HT1080 (cell line): Measurements from ENCODE around the gene RIN3. TPM values are rescaled to one million over a fixed set of nuclear protein-coding genes. Genes with fewer than 3 reads are reported as not detected.

Experiments used
- DNase-seq: peaks from one replicate; pipeline ENCODE4 v3.0.0-alpha.2; 2015; ENCODE audit warnings: low read depth
- total RNA-seq: library from RNA; depleted of rRNA; stranded (reverse); fragments of >200 nt; shearing (Covaris generic); gene quantifications from 2 replicates; pipeline ENCODE4 v1.2.3, GENCODE V29; 2014

RIN3 gene
- total RNA-seq, 1 experiment from 2014 or later: 6.6 TPM

GRCh38 chr14:92597906-92598905 lies 84.6 kb downstream of the RIN3 start:
- no peak for DNase-seq

- DNase-seq: peak; percentile 41
Measured at GRCh38 chr14:92599811-92600210, 86.2 kb downstream of the RIN3 start.

DNA sequence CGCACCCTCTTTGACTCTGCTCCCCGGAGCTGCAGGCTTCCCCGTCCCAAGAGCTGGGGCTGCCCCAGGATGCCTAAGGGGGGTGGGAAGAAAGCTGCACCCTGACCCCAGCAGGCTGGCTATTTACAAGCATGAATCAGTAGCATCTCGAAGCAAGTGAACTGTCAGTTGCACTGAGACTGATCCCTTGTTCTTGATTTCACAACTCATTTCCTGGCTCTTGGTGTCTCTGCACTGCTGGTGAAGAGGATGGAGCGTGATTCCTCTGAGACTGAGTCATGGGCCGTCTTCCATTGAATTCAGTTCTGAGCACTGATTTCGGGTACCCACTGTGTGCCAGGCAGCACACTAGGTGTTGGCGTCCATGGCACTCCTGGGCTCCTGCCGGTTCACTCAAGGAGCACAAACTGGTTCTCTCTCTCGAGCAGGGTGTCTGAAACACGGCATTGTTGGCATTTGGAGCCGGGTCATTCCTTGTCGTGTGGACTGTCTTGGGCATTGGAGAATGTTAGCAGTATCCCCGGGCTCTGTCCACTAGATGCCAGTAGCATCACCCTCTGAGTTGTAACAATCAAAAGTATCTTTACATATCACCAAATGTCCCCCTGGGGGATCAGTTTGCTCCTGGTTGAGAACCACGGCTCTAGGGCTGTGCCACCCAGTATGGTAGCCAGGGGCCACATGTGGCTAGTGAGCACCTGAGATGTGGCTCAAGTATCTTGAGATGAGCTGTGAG lies 86.9 kb downstream of the RIN3 start:
- DNase-seq: peak; percentile 93

- no peak for DNase-seq
Measured at GRCh38 chr14:92601131-92601710, 87.6 kb downstream of the RIN3 start.

- DNase-seq: no peak
Measured at GRCh38 chr14:92601757-92602417, 88.3 kb downstream of the RIN3 start.

DNA sequence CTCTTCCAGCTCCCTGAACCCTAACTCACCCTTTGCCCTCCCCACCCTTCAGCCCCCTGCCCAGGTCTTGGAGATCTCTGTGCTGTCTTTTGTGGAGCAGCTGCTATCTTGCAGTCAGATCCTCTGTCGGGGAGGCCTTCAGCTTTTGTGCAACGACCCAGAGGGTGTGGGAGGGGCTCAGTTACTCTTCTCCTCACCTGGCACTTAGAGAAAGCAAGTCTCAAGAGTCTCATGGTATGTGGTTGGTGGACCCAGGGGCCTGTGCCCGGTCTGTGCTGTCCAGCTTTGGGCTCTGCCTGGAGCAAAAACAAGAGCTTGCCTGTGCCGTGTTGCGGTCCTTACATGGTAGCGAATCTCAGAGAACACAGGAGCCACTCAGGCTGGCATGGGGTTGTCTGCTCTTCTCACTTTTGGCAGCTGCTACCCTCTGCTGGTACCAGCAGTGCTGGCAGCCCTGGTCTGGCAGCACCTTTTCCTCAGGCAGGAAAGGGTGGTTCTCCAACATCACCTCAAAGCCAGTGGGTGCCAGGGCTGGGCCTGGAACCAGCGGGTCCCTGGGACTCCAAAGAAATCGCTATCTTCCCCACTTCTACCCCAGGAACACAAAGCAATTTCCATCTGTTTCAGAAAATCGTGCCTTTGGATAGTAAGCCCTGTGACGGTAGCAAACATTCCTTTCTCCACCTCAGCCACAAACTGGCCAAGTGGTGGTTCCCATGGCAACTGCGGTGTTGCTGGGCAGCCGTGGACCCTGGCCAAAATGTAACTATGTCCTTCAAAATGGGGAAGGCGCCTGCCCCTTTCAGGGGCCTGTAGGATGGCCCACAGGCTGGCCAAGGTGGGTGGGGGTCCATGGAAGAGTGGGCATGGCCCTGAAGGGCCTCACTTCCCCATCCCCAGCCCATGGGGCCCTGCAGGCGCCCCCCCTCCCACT lies 90.0 kb downstream of the RIN3 start:
- DNase-seq: peak; percentile 67

DNA sequence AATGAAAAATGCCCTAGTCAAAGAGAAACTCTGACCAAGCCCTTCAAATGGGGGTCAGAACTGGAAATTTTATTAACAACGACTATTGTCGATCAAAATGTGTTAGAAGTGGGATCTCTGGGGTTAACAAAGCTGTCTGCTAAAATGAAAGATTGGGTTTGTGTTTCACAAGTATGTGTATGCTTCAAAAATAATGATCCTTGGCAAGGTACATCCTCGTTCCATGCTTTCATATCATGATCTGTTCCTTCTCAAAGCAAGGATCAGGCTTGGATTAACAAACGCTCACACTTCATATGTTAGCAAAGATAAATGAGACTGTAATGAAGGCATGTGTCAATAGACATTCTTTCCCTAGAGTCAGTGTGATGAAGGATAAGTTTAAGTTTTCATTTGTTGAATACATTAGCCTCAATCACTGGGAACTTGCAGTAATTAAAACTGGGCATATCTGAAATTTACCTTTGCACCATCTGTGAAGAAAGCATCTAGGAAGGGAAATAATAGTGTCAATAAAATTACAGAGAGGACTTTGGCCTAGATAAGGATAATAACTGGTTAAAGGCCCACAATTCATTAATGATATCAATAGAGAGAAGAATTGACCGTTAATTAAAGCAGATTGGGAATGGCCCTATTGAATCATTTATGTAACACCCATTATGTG lies 91.8 kb downstream of the RIN3 start:
- no peak for DNase-seq

GRCh38 chr14:92607251-92607650 lies 93.7 kb downstream of the RIN3 start:
- DNase-seq: no peak

DNA sequence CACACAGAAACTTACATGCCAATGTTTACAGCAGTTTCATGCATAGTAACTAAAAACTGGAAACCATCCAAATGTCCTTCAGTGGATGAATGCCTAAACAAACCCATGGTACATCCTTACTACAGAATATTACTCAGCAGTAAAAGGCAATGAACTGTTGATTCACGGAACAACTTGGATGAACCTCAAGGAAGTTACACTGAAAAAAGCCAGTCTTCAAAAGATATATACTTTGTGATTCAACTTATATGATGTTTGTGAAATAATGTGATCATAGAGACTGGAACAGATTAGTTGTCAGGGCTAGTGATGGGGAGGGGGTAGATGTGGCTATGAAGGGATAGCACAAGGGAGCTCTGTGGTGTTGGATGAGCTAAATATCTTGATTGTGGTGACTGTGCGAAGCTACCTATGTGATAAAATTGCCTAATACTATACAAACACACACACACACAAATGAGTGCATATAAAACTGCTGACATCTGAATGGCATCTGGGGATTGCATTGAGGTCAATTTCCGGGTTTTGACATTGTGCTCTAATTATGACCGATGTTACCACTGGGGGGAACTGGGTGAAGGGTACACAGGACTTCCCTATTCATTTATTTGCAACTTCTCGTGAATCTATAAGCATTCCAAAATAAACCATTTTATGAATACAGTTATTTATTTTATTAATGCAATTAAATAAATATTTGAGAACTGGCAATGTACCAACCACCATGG lies 94.3 kb downstream of the RIN3 start:
- DNase-seq: no peak

DNA sequence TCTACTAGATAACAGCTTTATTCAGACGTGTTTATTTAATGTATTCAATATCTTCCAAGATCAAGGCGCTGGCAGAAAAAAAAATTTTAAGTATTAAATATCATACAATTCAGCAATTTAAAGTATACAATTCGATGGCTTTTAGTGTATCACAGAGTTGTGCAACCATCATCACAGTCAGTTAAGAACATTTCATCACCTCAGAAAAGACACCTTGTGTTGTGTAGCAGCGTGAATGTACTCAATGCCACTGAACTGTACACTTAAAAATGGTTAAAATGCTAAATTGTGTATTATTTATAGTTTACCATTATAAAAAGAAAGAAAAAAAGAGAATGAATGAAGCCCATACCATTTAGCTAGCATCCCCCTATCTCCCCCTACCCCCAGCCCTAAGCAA lies 96.4 kb downstream of the RIN3 start:
- no peak for DNase-seq

- no peak for DNase-seq
Measured at GRCh38 chr14:92610849-92611271, 97.3 kb downstream of the RIN3 start.

GRCh38 chr14:92613008-92613658 lies 99.6 kb downstream of the RIN3 start:
- DNase-seq: no peak

GRCh38 chr14:92613681-92614260 lies 100.2 kb downstream of the RIN3 start:
- no peak for DNase-seq

DNA sequence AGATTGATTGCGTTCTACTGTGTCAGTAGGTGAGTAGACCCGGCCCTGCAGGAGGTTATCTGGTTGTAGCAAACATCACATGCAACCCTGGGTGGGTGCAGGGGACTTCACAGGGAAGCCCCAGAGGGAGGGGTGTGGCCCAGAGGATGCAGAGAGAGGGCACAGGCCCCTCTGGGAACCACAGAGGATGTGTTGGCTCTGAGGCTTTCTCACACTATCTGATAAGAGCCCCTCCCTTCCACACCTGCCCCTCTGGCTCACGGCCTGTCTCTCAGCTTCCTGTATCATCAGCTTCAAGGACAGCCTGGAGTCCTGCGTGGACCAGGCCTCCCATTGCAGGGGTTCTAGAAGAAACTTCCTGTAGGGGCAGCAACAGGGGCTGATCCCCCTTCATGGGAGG lies 101.9 kb downstream of the RIN3 start:
- DNase-seq: no peak

- no peak for DNase-seq
Measured at GRCh38 chr14:92616178-92616577, 102.6 kb downstream of the RIN3 start.

DNA sequence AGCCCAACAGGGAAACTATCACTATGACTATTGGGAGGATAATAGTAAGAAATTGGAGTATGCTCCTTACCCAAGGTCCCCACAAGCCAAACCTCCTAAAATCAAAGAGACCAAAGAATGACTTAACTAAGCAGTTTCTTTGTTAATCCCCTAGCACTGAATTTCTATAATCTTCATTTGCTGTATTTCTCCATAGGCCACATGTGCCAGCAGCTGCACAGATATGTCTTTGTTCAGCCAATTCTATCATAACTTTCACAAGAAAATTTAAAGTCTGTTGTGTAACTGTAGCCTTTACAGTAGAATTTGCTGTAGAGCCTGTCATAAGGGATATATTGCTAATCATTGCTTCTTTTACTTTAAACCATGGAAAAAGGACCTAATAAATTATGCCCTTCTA lies 104.0 kb downstream of the RIN3 start:
- no peak for DNase-seq

GRCh38 chr14:92619671-92620456 lies 106.3 kb downstream of the RIN3 start:
- no peak for DNase-seq
